ACHN (cell line): ENCODE results near the gene MOB3A.

Experiments used
- DNase-seq: peaks from one replicate; pipeline ENCODE4 v3.0.0-alpha.2; 2015
- in situ Hi-C: cut with HindIII; loops from 2 replicates; pipeline ENCODE4 v1.10.0; 2017; ENCODE audit warnings: low sequenced_read_pairs, low pct_ligation_motif_present, low pct_unique_long_range_greater_than_20kb

MOB3A gene

DNA sequence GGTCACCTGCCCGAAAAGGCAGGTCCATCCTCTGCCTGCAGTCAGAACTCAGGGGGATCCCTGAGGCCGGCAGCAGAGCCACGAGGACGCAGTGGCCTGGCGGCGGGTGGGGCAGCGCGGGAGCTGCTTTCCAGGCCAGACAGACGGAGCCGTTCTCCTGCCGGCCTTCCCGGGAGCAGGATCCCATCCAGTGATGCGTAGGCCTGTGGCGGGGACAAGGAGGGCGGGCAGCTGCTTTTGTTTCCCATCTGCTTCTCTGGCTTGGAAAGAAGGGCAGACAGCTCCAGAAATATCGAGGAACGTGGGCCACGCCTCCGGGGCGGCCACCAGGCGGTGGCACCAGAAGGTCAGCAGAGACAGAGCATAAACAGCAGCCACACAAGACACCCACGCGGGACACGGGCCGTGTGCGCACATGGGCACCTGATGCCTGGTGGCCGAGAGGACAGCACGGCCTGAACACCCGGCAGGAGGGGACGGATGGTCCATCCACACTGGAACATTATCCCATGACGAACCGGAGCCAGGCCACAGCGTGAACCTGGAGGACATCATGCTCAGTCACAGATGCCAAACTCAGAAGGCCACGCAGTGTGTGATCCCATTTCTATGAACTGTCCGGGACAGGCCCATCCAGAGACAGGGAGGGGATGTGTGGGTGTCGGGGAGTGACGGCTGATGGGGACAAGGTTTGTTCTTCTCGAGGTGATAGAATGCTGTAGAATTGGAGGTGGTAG lies 31.2 kb downstream of the MOB3A start:
- in situ Hi-C loops: no loop called here
- DNase-seq: no peak

GRCh38 chr19:2064395-2064787 lies 31.7 kb downstream of the MOB3A start:
- no peak for DNase-seq
- in situ Hi-C loops: no loop called here

DNA sequence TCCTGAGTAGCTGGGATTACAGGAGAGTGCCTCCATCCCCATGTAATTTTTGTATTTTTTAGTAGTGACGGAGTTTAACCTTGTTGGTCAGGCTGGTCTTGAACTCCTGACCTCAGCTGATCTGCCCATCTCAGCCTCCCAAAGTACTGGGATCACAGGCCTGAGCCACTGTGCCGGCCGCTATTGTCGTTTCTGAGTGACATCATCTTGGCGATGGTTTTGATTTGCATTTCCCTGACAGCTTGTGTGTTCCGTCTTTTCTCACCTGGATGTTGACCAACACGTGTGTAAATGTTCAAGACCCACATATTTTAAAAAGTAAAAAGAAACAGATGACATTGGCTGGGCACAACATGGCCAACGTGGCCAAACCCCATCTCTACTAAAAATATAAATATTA lies 32.3 kb downstream of the MOB3A start:
- DNase-seq: no peak
- in situ Hi-C loops: no loop called here

DNA sequence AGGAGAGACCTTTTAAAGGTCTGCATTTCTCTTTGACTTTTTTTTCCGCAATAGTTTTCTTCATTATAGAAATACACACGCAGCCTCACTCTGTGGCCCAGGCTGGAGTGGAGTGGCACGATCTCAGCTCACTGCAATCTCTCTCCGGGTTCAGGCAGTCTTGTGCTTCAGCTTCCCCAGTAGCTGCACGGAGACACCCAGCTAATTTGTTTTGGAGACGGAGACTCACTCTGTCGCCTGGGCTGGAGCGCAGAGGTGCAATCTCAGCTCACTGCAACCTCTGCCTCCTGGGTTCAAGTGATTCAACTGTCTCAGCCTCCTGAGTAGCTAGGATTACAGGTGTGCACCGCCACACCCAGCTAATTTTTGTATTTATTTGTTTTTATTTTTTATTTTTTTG lies 33.4 kb downstream of the MOB3A start:
- in situ Hi-C loops: no loop called here
- no peak for DNase-seq

DNA sequence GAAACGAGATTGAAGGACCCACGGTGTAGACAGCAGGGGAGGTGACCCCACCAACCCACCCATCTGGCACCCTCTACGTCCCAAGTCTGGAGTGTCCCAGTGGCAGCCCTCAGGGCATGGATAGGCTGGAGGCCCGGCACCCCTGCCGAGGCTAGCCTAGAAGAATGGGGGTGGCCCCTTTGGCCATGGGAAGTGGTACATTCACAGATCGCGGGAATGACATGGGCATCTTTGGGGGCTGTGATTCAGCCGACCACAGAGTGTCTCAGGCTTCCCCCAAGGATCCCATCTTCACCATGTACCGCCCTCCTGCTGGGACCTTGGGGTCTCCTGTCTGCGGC lies 33.8 kb downstream of the MOB3A start:
- in situ Hi-C loops: no loop called here

GRCh38 chr19:2061495-2062388 lies 34.4 kb downstream of the MOB3A start:
- in situ Hi-C loops: no loop called here
- DNase-seq: peak; percentile 96

More for the DNA sequence above, 33.8 kb downstream of the MOB3A start:
- DNase-seq: no peak

DNA sequence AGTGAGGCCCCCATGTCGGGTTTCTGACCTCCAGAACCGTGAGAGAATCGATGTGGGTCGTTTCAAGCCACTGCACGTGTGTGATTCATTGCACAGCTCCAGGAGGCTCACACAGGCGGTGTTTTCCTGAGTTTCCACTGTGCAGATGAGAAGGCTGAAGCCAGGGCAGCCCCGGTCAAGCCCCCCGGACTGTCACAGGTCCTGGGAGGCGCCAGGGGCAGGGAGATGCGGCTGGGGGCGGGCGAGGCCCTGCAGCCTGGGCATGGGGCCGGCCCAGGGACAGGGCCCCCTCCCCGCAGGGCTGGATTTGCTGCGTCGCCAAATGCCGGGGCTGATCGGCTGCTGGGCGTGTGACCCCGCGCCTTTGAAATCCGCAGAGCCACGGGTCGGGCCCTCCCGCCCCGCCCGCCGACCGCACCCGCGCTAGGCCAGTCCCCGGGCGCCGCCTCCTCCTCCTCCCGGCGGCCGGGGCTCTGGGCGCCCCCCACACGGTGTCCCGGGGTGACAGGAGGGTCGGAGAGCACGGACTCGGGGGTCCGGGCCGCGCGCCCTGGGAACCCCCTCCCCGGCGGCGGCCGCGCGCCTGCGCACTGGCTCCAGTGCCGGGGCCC lies 35.1 kb downstream of the MOB3A start:
- DNase-seq: peak; percentile 76
- in situ Hi-C loops: no loop called here

DNA sequence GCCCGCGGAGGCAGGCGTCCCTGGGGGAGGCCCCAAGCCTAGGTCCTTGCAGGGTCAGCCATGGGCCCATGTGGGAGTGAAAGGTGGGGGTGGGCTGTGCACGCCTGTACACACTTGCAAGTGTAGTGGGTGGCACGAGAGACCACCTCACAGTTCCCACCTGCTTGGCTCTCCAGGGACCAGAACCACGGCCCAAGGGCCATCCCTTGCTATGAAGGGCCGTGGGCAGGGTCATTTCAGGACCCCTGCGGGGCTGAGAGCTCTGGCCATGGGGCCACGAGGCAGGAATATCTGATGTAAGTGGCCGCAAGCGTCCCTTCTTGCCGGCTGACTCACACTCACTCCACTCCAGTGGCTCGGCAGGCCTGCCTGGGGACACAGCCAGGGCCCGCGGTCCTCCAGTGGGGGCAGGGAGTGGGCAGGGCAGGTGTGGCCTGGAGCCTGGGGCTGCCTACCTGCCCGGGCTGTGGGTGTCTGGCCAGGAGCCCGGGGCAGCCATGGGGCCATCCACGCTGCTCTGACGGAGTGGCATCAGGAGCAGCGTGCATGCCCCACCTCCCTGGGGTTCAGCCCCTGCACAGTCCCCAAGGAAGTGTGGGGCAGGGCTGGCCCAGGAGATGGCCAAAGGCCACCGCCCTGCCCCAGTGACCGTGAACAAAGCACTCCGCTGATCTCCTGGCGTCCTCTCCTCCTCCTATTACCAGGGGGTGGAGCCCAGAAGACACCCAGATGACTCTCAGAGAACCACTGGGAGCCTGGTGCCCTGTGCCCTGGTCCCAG lies 36.5 kb downstream of the MOB3A start:
- in situ Hi-C loops: no loop called here
- peak; percentile 83 for DNase-seq

GRCh38 chr19:2058570-2059421 lies 37.3 kb downstream of the MOB3A start:
- no peak for DNase-seq
- in situ Hi-C loops: no loop called here

GRCh38 chr19:2057484-2058469 lies 38.3 kb downstream of the MOB3A start:
- in situ Hi-C loops: no loop called here
- DNase-seq: no peak

GRCh38 chr19:2056837-2057192 lies 39.3 kb downstream of the MOB3A start:
- in situ Hi-C loops: no loop called here
- no peak for DNase-seq

GRCh38 chr19:2055931-2056836 lies 39.9 kb downstream of the MOB3A start:
- in situ Hi-C loops: no loop called here
- peak; percentile 62 for DNase-seq

DNA sequence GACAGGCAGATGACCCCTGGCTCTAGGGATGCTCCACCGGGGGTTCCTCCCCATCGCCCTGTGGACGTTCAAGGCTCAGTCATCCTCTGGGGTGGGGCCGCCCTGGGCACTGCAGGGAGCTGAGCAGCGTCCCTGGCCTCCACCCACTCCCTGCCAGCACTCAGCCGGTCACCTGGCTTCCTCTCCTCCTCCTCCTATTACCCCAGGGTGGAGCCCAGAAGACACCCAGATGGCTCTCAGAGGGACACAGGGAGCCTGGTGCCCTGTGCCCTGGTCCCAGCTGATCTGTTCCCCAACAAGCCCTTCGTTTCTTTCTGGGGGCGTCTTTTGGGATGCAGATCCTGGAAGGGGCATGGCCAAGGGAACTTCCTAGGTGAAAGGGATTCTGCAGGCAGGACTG lies 41.4 kb downstream of the MOB3A start:
- in situ Hi-C loops: no loop called here

GRCh38 chr19:2053601-2054389 lies 42.3 kb downstream of the MOB3A start:
- DNase-seq: no peak
- in situ Hi-C loops: no loop called here

More for the DNA sequence above, 41.4 kb downstream of the MOB3A start:
- DNase-seq: no peak
